Psoas muscle (tissue), 8 donors: ENCODE measurements around the gene INSYN2B. TPM values are rescaled to one million over a fixed set of nuclear protein-coding genes. Genes with fewer than 3 reads are reported as not detected.
"Not testable (repeated sequence)": the region's sequence is repeated elsewhere in the genome, so short reads cannot be mapped to it uniquely, and the experiment has no call there.

ENCODE experiments used
- ATAC-seq, 4 donors: fragments of 200-7000 bp; cut with Tn5 transposase; one replicate each; pipeline ENCODE4 v1.9.1; 2020; ENCODE audit warnings: moderate library complexity in 3 of 4, mild to moderate bottlenecking in 2 of 4
- DNase-seq, 2 donors: peaks; one replicate each; pipeline ENCODE4 v3.0.0-alpha.2; 2020
- H3K27ac ChIP-seq: fragments of 200-600 bp; one replicate; pipeline ENCODE4 v1.8.0; 2022
- H3K27me3 ChIP-seq, 3 donors: fragments of 200-600 bp in 1 of 3; one replicate each; pipeline versions ENCODE4 v1.6.1 to v1.8.0; 2013 to 2022; ENCODE audit warnings: low read length in 2 of 3, mild to moderate bottlenecking in 2 of 3, moderate library complexity in 1 of 3; ENCODE audit not compliant: insufficient read depth in 3 of 3
- H3K36me3 ChIP-seq, 2 donors: fragments of 200-600 bp in 1 of 2; one replicate each; pipeline versions ENCODE4 v1.6.1 to v1.8.0; 2013 to 2022; ENCODE audit warnings: low read depth in 1 of 2, mild to moderate bottlenecking in 1 of 2, moderate library complexity in 1 of 2; ENCODE audit not compliant: insufficient read depth in 1 of 2
- H3K4me1 ChIP-seq: fragments of 200-600 bp; one replicate; pipeline ENCODE4 v1.8.0; 2022
- H3K4me3 ChIP-seq: fragments of 200-600 bp; one replicate; pipeline ENCODE4 v1.8.0; 2022; ENCODE audit warnings: mild to moderate bottlenecking
- H3K9me3 ChIP-seq: fragments of 200-600 bp; one replicate; pipeline ENCODE4 v1.8.0; 2022
- CTCF ChIP-seq: fragments of 200-600 bp; IDR thresholded peaks from one replicate; pipeline ENCODE4 v1.8.0; 2022; ENCODE audit warnings: antibody characterized with exemption
- WGBS, 3 donors: extraction: QIAGEN DNeasy Blood & Tissue Kit; methylation state at CpG; one replicate each; pipeline versions ENCODE4 v1.1.6 to v1.1.7; 2013; 5-methylcytosine and 5-hydroxymethylcytosine counted together
- intact Hi-C, 2 donors: fragments of 100-400 bp; cut with DNase I; formaldehyde crosslinking; loops; one replicate each; pipeline versions ENCODE4 v1.11.0 to v1.14.2; 2022
- polyA plus RNA-seq, 3 donors: library from polyadenylated mRNA; stranded (reverse); fragments of 200-250 nt; gene quantifications; one replicate each; pipeline ENCODE4 v1.2.3, GENCODE V29; 2013
- total RNA-seq, 4 donors: library from RNA; stranded (reverse); fragmentation: NEBNext Ultra II Directional in 2 of 4; extraction: Animal tissue kit (Norgen Biotek cat#: 25700) in 2 of 4; gene quantifications; one replicate each; pipeline versions ENCODE4 v1.2.1 to v1.2.4, GENCODE V29; 2021 to 2023
- donor health status: healthy with polysubstance abuse.
- donor health status: DM: no; HTN: no; CAD: no; lungs with moderate emphysema.
- donor health status: Bipolar disorder and iron deficiency.
- donor health status: healthy.
- donor health status: DM: yes; HTN: yes; CAD: no.
- donor health status: DM: no; HTN: no; CAD: no.
- donor health status: DM: no; HTN: no; CAD: no.
- donor health status: DM: yes; HTN: yes; CAD: no.

The INSYN2B gene
- total and polyA plus RNA-seq, 7 donors = 0.01 TPM; not detected in 6

DNA sequence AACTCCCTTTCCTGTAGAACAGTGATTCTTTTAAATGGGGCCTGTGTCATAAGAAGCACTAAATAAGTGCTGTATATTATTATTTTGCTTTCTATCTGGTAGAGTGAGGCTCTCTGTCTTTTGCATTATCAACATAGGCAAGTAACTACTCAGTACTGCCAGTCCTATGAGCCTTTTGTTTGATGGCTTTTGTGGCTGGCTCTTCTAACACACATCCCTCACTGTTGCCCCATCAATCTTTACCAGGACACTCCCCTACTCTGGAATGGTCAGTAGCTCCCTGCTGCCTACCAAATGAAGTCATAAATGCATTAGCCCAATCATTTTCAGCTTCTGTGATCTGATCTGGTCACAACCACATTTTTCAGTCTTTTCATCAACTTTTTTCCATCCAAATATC, 137.6 kb downstream of the INSYN2B start:
- intact Hi-C loops = no loop called here
- Histone ChIP-seq H3K4me1 (no peaks in the 10 kb centered on the region), H3K9me3 (no peaks in the 10 kb centered on the region), H3K36me3 (no peaks in the 10 kb centered on the region), H3K27me3 (no peaks in the 10 kb centered on the region), H3K27ac (no peak overlapping the region), H3K4me3 (no peak overlapping the region)
- ATAC-seq (no peak), DNase-seq (no peak)
- TF ChIP-seq CTCF = no peak

DNA sequence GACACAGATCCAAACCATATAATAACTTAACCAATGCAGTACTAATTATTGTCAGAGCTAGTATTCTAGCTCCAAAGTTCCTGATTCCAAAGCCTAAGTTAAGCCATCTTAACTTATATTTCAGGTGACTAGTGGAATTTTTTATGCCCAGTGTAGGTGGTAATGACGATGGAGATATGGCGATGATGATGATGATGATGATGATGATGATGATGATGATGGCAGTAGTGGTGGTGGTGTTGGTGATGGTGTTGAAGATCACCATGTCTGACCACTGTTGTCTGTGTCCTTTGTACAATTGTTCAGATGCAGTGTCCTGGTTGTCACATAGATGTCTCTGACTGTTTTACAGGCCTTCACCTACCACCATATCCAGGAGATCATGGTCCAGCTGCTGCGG, 139.9 kb downstream of the INSYN2B start:
- Histone ChIP-seq H3K36me3 (no peaks in the 10 kb centered on the region), H3K27me3 (no peaks in the 10 kb centered on the region), H3K4me1 (no peaks in the 10 kb centered on the region), H3K27ac (no peak overlapping the region), H3K4me3 (no peak overlapping the region), H3K9me3 (no peaks in the 10 kb centered on the region)
- DNase-seq = no peak
- intact Hi-C loops = no loop called here
- no peak for ATAC-seq
- TF ChIP-seq CTCF = no peak
- 91 to 94% (median 93%) methylated on average over 3 of the region's 3 CpGs for WGBS, 3 donors

DNA sequence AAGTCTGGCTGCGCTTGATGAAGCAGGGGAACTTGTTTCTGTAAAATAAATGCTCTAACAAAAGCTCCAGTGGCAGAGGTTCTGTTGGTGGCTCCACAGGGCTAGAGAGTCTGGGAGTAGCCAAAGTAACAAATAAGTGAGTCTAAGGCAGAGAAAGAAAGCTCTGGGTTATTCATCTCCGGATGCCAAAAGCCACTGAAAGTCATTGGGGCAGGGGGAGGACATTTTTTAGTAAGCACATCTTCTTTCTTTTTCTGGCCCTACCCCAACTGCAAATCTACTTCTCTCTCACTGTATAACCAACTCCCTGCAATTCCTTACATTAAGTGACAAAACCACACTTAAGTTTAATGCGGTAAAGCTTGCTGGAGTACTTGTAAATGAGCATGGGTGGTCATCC, 141.6 kb downstream of the INSYN2B start:
- Histone ChIP-seq H3K4me3 (no peak overlapping the region), H3K27me3 (no peaks in the 10 kb centered on the region), H3K4me1 (no peaks in the 10 kb centered on the region), H3K36me3 (no peaks in the 10 kb centered on the region), H3K27ac (no peak overlapping the region), H3K9me3 (no peaks in the 10 kb centered on the region)
- intact Hi-C loops = no loop called here
- DNase-seq = no peak
- no peak for ATAC-seq
- TF ChIP-seq CTCF = no peak
- 88 to 92% (median 90%) methylated on average over 3 of the region's 3 CpGs for WGBS, 3 donors

DNA sequence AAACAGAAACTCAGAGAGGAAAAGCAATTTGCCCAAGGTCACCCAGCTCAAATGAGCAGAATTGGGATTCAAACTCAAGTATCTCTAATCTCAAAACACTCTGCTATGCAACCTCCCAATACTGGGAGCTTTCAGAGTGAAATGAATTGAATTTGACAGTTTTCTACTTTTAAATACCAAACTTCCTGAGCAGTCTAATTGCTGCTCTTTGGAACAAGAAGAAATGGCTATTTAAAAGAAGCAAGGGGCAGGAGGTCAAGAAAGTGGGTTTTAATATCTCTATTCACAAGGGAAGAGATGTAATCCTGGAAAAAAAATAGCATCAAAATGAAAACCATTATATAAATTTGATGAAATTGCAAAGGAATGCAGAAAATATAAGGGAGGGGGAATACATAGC, 142.6 kb downstream of the INSYN2B start:
- TF ChIP-seq CTCF = no peak
- intact Hi-C loops = no loop called here
- Histone ChIP-seq H3K4me3 (no peak overlapping the region), H3K27me3 (no peaks in the 10 kb centered on the region), H3K4me1 (no peaks in the 10 kb centered on the region), H3K36me3 (no peaks in the 10 kb centered on the region), H3K27ac (no peak overlapping the region), H3K9me3 (no peaks in the 10 kb centered on the region)
- ATAC-seq (no peak), DNase-seq (no peak)

GRCh38 chr5:169836835-169837536, 143.3 kb downstream of the INSYN2B start:
- no peak for TF ChIP-seq CTCF

DNA sequence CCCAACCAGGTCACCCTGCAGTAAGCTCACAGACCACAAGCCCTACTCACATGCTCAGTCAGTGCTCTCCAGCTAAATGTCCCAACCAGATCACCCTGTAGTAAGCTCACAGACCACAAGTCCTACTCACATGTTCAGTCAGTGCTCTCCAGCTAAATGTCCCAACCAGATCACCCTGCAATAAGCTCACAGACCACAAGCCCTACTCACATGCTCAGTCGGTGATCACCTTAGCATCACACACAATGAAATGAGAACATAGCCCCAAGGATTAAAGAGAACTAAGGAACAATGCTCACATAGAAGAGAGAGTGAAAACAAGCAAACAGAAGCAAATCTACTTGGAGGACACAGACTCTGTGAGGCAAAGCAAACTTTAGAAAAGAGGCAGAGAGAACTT, 145.8 kb downstream of the INSYN2B start:
- DNase-seq, H3K4me1 ChIP-seq, H3K9me3 ChIP-seq, H3K4me3 ChIP-seq, intact Hi-C loops, ATAC-seq, H3K36me3 ChIP-seq, H3K27ac ChIP-seq, H3K27me3 ChIP-seq: not testable (repeated sequence)
- WGBS, 3 donors = 69 to 85% (median 78%) methylated on average over 1 of the region's 1 CpG

More at GRCh38 chr5:169836835-169837536, 143.3 kb downstream of the INSYN2B start:
- Histone ChIP-seq H3K36me3 (no peaks in the 10 kb centered on the region), H3K27ac (no peak overlapping the region), H3K27me3 (no peaks in the 10 kb centered on the region), H3K4me3 (no peak overlapping the region), H3K9me3 (no peaks in the 10 kb centered on the region), H3K4me1 (no peaks in the 10 kb centered on the region)
- no peak for ATAC-seq
- DNase-seq = no peak
- intact Hi-C loops = no loop called here
- WGBS, 3 donors = 32 to 38% (median 37%) methylated on average over 3 of the region's 3 CpGs

- H3K27ac ChIP-seq, H3K4me3 ChIP-seq, H3K36me3 ChIP-seq, H3K9me3 ChIP-seq, DNase-seq, H3K4me1 ChIP-seq, intact Hi-C loops, ATAC-seq, H3K27me3 ChIP-seq: not testable (repeated sequence)
- 77 to 91% (median 88%) methylated on average over 2 of the region's 2 CpGs for WGBS, 3 donors
Measured at GRCh38 chr5:169833681-169834292, 146.5 kb downstream of the INSYN2B start.
